CMK (cell line): Measurements from ENCODE around the gene INAVA.

Experiments used
- DNase-seq: peaks from one replicate; pipeline ENCODE4 v3.0.0-alpha.2; 2010; ENCODE audit warnings: low read depth

INAVA gene

GRCh38 chr1:200894712-200895442 lies at the start of gene INAVA:
Gene INAVA (plus strand): TSS chr1:200894900. CDS start chr1:200898401, 3,501 bp downstream.
- no peak for DNase-seq

- DNase-seq: no peak
Observed at GRCh38 chr1:200845360-200845759, 49.3 kb upstream of the INAVA start.

GRCh38 chr1:200846398-200846797 lies 48.3 kb upstream of the INAVA start:
- no peak for DNase-seq

- no peak for DNase-seq
Observed at GRCh38 chr1:200849430-200849829, 45.3 kb upstream of the INAVA start.

- no peak for DNase-seq
Observed at GRCh38 chr1:200850554-200850953, 44.1 kb upstream of the INAVA start.

- DNase-seq: no peak
Observed at GRCh38 chr1:200856716-200857357, 37.9 kb upstream of the INAVA start.

- DNase-seq: no peak
Observed at GRCh38 chr1:200857804-200858203, 36.9 kb upstream of the INAVA start.

GRCh38 chr1:200861937-200862647 lies 32.6 kb upstream of the INAVA start:
- no peak for DNase-seq

GRCh38 chr1:200862713-200863415 lies 31.8 kb upstream of the INAVA start:
- no peak for DNase-seq

- DNase-seq: no peak
Observed at GRCh38 chr1:200866116-200866515, 28.6 kb upstream of the INAVA start.

GRCh38 chr1:200866521-200866920 lies 28.2 kb upstream of the INAVA start:
- no peak for DNase-seq

- DNase-seq: no peak
Observed at GRCh38 chr1:200867018-200867811, 27.5 kb upstream of the INAVA start.

- no peak for DNase-seq
Observed at GRCh38 chr1:200869376-200869752, 25.3 kb upstream of the INAVA start.

GRCh38 chr1:200869753-200870391 lies 24.8 kb upstream of the INAVA start:
- no peak for DNase-seq

GRCh38 chr1:200872446-200873115 lies 22.1 kb upstream of the INAVA start, which contains the start of gene GPR25:
Gene GPR25 (plus strand): TSS chr1:200872981. CDS start chr1:200873038, 57 bp downstream.
- DNase-seq: no peak

- DNase-seq: no peak
Observed at GRCh38 chr1:200873116-200873670, 21.5 kb upstream of the INAVA start.

GRCh38 chr1:200873671-200874397 lies 20.9 kb upstream of the INAVA start:
- DNase-seq: no peak

- DNase-seq: no peak
Observed at GRCh38 chr1:200874694-200875093, 20.0 kb upstream of the INAVA start.

- DNase-seq: no peak
Observed at GRCh38 chr1:200875416-200875815, 19.3 kb upstream of the INAVA start.
